Measurements from ENCODE around the gene ARID2. TPM values are rescaled to one million over a fixed set of nuclear protein-coding genes. Genes with fewer than 3 reads are reported as not detected.

Gene ARID2
- total and polyA plus RNA-seq, 8 donors = 6.1 to 25.6 (median 13.8) TPM

DNA sequence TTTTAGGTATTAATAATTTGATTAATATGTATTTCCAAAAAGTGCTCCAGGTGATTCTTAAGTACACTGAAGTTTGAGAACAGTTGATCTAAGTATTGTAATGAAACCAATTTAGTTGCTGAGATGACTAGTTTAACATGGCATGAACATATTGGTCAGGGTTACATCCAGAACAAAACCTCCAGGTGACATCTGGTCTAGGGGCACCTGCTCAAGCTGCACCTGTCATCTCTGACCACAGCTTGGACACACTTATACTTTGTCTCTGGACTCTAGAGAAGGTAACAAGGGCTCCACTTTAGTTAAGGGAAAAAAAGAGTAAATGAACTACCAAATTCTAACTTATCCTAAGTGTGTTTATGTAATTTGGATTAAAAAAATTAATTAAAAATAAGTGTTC, 8.1 kb downstream of the ARID2 start:
- H3K27me3 ChIP-seq = no peaks in the 10 kb centered on the region
- no peak for FAIRE-seq
- H3K4me3 ChIP-seq = no peak overlapping the region
- no peak for ATAC-seq
- H3K4me1 ChIP-seq = peaks cover 7 to 22% (median 21%) of the 10 kb centered on the region in 3 donors
- intact Hi-C loops (cut with DNase I) = no loop called here
- TF ChIP-seq, protein P1, sequence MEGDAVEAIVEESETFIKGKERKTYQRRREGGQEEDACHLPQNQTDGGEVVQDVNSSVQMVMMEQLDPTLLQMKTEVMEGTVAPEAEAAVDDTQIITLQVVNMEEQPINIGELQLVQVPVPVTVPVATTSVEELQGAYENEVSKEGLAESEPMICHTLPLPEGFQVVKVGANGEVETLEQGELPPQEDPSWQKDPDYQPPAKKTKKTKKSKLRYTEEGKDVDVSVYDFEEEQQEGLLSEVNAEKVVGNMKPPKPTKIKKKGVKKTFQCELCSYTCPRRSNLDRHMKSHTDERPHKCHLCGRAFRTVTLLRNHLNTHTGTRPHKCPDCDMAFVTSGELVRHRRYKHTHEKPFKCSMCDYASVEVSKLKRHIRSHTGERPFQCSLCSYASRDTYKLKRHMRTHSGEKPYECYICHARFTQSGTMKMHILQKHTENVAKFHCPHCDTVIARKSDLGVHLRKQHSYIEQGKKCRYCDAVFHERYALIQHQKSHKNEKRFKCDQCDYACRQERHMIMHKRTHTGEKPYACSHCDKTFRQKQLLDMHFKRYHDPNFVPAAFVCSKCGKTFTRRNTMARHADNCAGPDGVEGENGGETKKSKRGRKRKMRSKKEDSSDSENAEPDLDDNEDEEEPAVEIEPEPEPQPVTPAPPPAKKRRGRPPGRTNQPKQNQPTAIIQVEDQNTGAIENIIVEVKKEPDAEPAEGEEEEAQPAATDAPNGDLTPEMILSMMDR (IDR thresholded peaks at IDR 0.05) = no peak
- H3K9me3 ChIP-seq = no peaks in the 10 kb centered on the region
- no peak for DNase-seq
- H3K36me3 ChIP-seq = no peaks in the 10 kb centered on the region
- H3K27ac ChIP-seq = no peak overlapping the region

DNA sequence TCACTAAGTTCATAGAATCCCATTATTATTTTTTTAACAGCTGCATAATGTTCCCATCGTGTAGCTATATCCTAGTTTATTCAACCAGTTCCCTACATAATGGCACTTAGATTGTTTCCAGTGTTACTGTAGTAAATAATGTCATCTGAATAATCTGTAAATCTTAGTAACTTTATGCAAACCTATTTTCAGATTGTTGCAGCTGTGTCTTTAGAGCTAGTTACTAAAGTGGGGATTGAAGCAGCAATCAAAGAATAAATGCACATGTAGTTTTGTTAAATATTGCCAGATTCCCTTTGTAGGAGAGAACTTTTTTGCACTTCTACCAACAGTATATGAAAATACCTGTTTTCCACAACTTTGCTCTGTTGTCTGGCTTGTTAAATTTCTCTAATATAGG, 13.1 kb downstream of the ARID2 start:
- DNase-seq = no peak
- no peak overlapping the region for H3K4me3 ChIP-seq
- no peak overlapping the region for H3K27ac ChIP-seq
- ATAC-seq = no peak
- intact Hi-C loops (cut with DNase I) = loop anchor here in 1 of 3 donors (10.0 kb wide), 1 partner anchor 198 kb away; no protein-coding TSS in a partner anchor
- no peaks in the 10 kb centered on the region for H3K36me3 ChIP-seq
- 95 to 97% methylated on average over 1 of the region's 1 CpG for WGBS, 2 donors
- no peaks in the 10 kb centered on the region for H3K9me3 ChIP-seq
- no peak for FAIRE-seq
- TF ChIP-seq, protein P1 (IDR thresholded peaks at IDR 0.05) = no peak
- peaks cover 0 to 4% (median 4%) of the 10 kb centered on the region in 3 donors for H3K4me1 ChIP-seq
- no peaks in the 10 kb centered on the region for H3K27me3 ChIP-seq

DNA sequence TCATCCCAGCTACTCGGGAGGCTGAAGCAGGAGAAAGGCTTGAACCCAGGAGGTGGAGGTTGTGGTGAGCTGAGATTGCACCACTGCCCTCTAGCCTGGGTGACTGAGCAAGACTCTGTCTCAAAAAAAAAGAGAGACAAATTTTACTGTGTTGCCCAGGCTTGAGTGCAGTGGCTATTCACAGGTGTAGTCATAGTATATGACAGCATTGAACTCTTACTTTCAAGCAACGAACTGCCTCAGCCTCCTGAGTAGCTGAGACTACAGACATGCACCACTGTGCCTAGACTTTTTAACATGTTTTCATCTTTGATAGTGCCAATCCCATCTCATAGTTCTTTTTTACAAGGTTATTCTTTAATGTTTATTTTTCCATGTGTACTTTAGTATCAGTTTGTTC, 13.7 kb downstream of the ARID2 start:
- Histone ChIP-seq H3K4me1 (peaks cover 0 to 4% (median 4%) of the 10 kb centered on the region in 3 donors), H3K36me3 (no peaks in the 10 kb centered on the region), H3K9me3 (no peaks in the 10 kb centered on the region), H3K4me3 (no peak overlapping the region), H3K27me3 (no peaks in the 10 kb centered on the region), H3K27ac (no peak overlapping the region)
- 68 to 69% methylated on average over 2 of the region's 2 CpGs for WGBS, 2 donors
- intact Hi-C loops (cut with DNase I) = loop anchor here in 1 of 3 donors (10.0 kb wide), 1 partner anchor 198 kb away; no protein-coding TSS in a partner anchor
- peak in 2 of 4 donors; percentile 22 to 59 for ATAC-seq
- no peak for FAIRE-seq
- DNase-seq = no peak
- TF ChIP-seq, protein P1 (IDR thresholded peaks at IDR 0.05) = no peak

DNA sequence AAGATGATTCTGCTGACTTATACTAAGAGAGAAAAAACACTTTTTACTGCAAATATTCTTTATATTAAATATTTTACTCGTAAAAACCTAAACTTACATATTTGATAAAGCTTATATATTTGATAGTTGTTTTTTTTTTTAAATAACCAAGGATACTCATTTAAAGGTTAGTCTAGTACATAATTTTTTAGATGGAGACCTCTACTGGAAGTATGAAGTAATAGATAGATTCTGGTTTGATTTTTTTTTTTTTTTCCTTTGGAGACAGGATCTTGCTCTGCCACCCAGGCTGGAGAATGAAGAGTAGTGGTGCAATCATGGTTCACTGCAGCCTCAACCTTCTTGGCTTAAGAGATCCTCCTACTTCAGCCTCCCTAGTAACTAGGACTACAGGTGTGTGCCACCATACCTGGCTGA, 16.4 kb downstream of the ARID2 start:
- no peaks in the 10 kb centered on the region for H3K27me3 ChIP-seq
- H3K9me3 ChIP-seq = no peaks in the 10 kb centered on the region
- peak; percentile 61 to 88 (median 82) for ATAC-seq
- 49 to 60% methylated on average over 1 of the region's 1 CpG for WGBS, 2 donors
- DNase-seq = no peak
- no peak overlapping the region for H3K4me3 ChIP-seq
- TF ChIP-seq, protein P1 (IDR thresholded peaks at IDR 0.05) = peak in 2 of 4 donors; percentile 15 to 22
- no peaks in the 10 kb centered on the region for H3K36me3 ChIP-seq
- H3K4me1 ChIP-seq = peaks cover 0 to 4% (median 4%) of the 10 kb centered on the region in 3 donors
- intact Hi-C loops (cut with DNase I) = loop anchor here in 1 of 3 donors (10.0 kb wide), 1 partner anchor 201 kb away; no protein-coding TSS in a partner anchor
- peak; percentile 56 for FAIRE-seq
- H3K27ac ChIP-seq = no peak overlapping the region

DNA sequence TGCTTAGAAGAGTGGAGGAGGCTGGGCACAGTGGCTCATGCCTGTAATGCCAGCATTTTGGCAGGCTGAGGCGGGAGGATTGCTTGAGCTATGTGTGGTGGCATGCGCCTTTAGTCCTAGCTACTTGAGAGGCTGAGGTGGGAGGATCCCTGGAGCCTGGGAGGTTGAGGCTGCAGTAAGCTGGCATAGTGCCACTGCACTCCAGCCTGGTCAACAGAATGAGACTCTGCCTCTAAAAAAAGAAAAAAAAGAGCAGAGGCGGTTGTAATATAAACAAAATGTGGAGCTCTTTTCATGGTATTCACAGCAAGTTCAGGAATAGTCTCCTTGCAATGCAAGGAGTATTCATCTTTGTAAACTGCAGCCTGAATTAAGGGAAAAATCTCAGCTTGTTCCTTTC, 27.2 kb downstream of the ARID2 start:
- H3K27ac ChIP-seq = no peak overlapping the region
- TF ChIP-seq, protein P1 (IDR thresholded peaks at IDR 0.05) = no peak
- no peak for DNase-seq
- no peaks in the 10 kb centered on the region for H3K36me3 ChIP-seq
- 83 to 84% methylated on average over 3 of the region's 3 CpGs for WGBS, 2 donors
- FAIRE-seq = no peak
- H3K4me1 ChIP-seq = peaks cover 0 to 8% (median 0%) of the 10 kb centered on the region in 3 donors
- no peaks in the 10 kb centered on the region for H3K27me3 ChIP-seq
- no peaks in the 10 kb centered on the region for H3K9me3 ChIP-seq
- intact Hi-C loops (cut with DNase I) = no loop called here
- H3K4me3 ChIP-seq = no peak overlapping the region
- no peak for ATAC-seq

Data from pancreas (tissue), 10 donors.